Progenitor cell of endocrine pancreas (in vitro differentiated cells): ENCODE measurements around the gene CASQ1. TPM values are rescaled to one million over a fixed set of nuclear protein-coding genes. Genes with fewer than 3 reads are reported as not detected.

Experiments
- DNase-seq: peaks from one replicate; pipeline ENCODE4 v3.0.0; 2021; ENCODE audit warnings: low spot score; ENCODE audit not compliant: unreplicated experiment
- H3K27ac Mint-ChIP-seq: 2 replicates; pipeline ENCODE4 v1.8.0; 2021; ENCODE audit warnings: mild to moderate bottlenecking, moderate library complexity, mixed read lengths
- H3K27me3 Mint-ChIP-seq: 2 replicates; pipeline ENCODE4 v1.8.0; 2021; ENCODE audit warnings: mixed read lengths
- H3K36me3 Mint-ChIP-seq: 2 replicates; pipeline ENCODE4 v1.8.0; 2022; ENCODE audit warnings: mixed read lengths; ENCODE audit not compliant: insufficient read depth
- H3K4me1 Mint-ChIP-seq: 2 replicates; pipeline ENCODE4 v1.8.0; 2021; ENCODE audit warnings: low read depth, mixed read lengths
- H3K4me3 Mint-ChIP-seq: 2 replicates; pipeline ENCODE4 v1.8.0; 2021; ENCODE audit warnings: low read depth, mild to moderate bottlenecking, moderate library complexity, mixed read lengths
- H3K9me3 Mint-ChIP-seq: 2 replicates; pipeline ENCODE4 v1.8.0; 2021; ENCODE audit warnings: low read depth, mixed read lengths
- total RNA-seq: library from RNA; stranded (reverse); gene quantifications from 2 replicates; pipeline ENCODE4 v1.2.1, GENCODE V29; 2021
- TF ChIP-seq, protein P1 (sequence below): fragments of 200-600 bp; sonication (generic); IDR thresholded peaks from one replicate; pipeline ENCODE4 v1.5.0; 2021; ENCODE audit warnings: antibody characterized with exemption, mild to moderate bottlenecking; ENCODE audit not compliant: unreplicated experiment

CASQ1 gene
- total RNA-seq, 1 donor from 2014 or later, result not detected

- H3K4me3 Mint-ChIP-seq, result no peak overlapping the region
- no peaks in the 10 kb centered on the region for H3K27me3 Mint-ChIP-seq
- H3K4me1 Mint-ChIP-seq, result no peaks in the 10 kb centered on the region
- TF ChIP-seq, protein P1, sequence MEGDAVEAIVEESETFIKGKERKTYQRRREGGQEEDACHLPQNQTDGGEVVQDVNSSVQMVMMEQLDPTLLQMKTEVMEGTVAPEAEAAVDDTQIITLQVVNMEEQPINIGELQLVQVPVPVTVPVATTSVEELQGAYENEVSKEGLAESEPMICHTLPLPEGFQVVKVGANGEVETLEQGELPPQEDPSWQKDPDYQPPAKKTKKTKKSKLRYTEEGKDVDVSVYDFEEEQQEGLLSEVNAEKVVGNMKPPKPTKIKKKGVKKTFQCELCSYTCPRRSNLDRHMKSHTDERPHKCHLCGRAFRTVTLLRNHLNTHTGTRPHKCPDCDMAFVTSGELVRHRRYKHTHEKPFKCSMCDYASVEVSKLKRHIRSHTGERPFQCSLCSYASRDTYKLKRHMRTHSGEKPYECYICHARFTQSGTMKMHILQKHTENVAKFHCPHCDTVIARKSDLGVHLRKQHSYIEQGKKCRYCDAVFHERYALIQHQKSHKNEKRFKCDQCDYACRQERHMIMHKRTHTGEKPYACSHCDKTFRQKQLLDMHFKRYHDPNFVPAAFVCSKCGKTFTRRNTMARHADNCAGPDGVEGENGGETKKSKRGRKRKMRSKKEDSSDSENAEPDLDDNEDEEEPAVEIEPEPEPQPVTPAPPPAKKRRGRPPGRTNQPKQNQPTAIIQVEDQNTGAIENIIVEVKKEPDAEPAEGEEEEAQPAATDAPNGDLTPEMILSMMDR, result no peak
- peaks cover 22% of the 10 kb centered on the region for H3K36me3 Mint-ChIP-seq
- no peak for DNase-seq
- H3K27ac Mint-ChIP-seq, result no peak overlapping the region
- no peaks in the 10 kb centered on the region for H3K9me3 Mint-ChIP-seq
Observed at GRCh38 chr1:160228431-160228830, 38.1 kb downstream of the CASQ1 start.

- peaks cover 26% of the 10 kb centered on the region for H3K36me3 Mint-ChIP-seq
- H3K27me3 Mint-ChIP-seq, result no peaks in the 10 kb centered on the region
- no peaks in the 10 kb centered on the region for H3K4me1 Mint-ChIP-seq
- TF ChIP-seq, protein P1, result no peak
- H3K4me3 Mint-ChIP-seq, result no peak overlapping the region
- H3K9me3 Mint-ChIP-seq, result no peaks in the 10 kb centered on the region
- no peak for DNase-seq
- H3K27ac Mint-ChIP-seq, result no peak overlapping the region
Observed at GRCh38 chr1:160232911-160233310, 42.5 kb downstream of the CASQ1 start.

GRCh38 chr1:160236806-160237205 is 46.4 kb downstream of the CASQ1 start:
- no peak for DNase-seq
- Mint-ChIP-seq H3K4me3 (no peak overlapping the region), H3K9me3 (no peaks in the 10 kb centered on the region), H3K27ac (no peak overlapping the region), H3K36me3 (peaks cover 14% of the 10 kb centered on the region), H3K27me3 (no peaks in the 10 kb centered on the region), H3K4me1 (no peaks in the 10 kb centered on the region)
- TF ChIP-seq, protein P1, result no peak

GRCh38 chr1:160237558-160237957 is 47.2 kb downstream of the CASQ1 start:
- H3K4me1 Mint-ChIP-seq, result no peaks in the 10 kb centered on the region
- H3K4me3 Mint-ChIP-seq, result no peak overlapping the region
- peaks cover 14% of the 10 kb centered on the region for H3K36me3 Mint-ChIP-seq

GRCh38 chr1:160238408-160238807 is 48.0 kb downstream of the CASQ1 start:
- no peak overlapping the region for H3K27ac Mint-ChIP-seq
- TF ChIP-seq, protein P1, result no peak
- no peaks in the 10 kb centered on the region for H3K27me3 Mint-ChIP-seq
- peaks cover 18% of the 10 kb centered on the region for H3K36me3 Mint-ChIP-seq
- no peak for DNase-seq
- H3K4me3 Mint-ChIP-seq, result no peak overlapping the region
- no peaks in the 10 kb centered on the region for H3K9me3 Mint-ChIP-seq
- peaks cover 2% of the 10 kb centered on the region for H3K4me1 Mint-ChIP-seq

More at GRCh38 chr1:160237558-160237957, 47.2 kb downstream of the CASQ1 start:
- no peak for DNase-seq
- no peaks in the 10 kb centered on the region for H3K9me3 Mint-ChIP-seq
- no peak overlapping the region for H3K27ac Mint-ChIP-seq
- TF ChIP-seq, protein P1, result no peak
- no peaks in the 10 kb centered on the region for H3K27me3 Mint-ChIP-seq
